Osteoblast (primary cell): Measurements from ENCODE around the gene SFI1. TPM values are rescaled to one million over a fixed set of nuclear protein-coding genes. Genes with fewer than 3 reads are reported as not detected.
A peak's percentile ranks its signal among the peaks of the same experiment; 100 is the strongest.
"Not testable (repeated sequence)": the region's sequence is repeated elsewhere in the genome, so short reads cannot be mapped to it uniquely, and the experiment has no call there.

Experiments
- DNase-seq: peaks from one replicate; pipeline ENCODE4 v3.0.0; 2011; ENCODE audit warnings: low spot score, mixed read lengths; ENCODE audit not compliant: insufficient read length; ENCODE audit errors: missing footprints
- H2AFZ ChIP-seq: 2 replicates; pipeline ENCODE4 v1.6.0; 2011; ENCODE audit warnings: mild to moderate bottlenecking, low read length
- H3K27ac ChIP-seq: 2 replicates; pipeline ENCODE4 v1.5.1; 2011; ENCODE audit warnings: mild to moderate bottlenecking, low read depth, low read length, moderate library complexity
- H3K27me3 ChIP-seq: 2 replicates; pipeline ENCODE4 v1.6.0; 2012; ENCODE audit warnings: mild to moderate bottlenecking, control low read depth, inconsistent platforms, low read length, moderate library complexity; ENCODE audit not compliant: insufficient read depth
- H3K36me3 ChIP-seq: 2 replicates; pipeline ENCODE4 v1.5.1; 2011; ENCODE audit warnings: mild to moderate bottlenecking, low read length, control low read depth, moderate library complexity; ENCODE audit not compliant: insufficient read depth
- H3K4me1 ChIP-seq: 2 replicates; pipeline ENCODE4 v1.5.1; 2011; ENCODE audit warnings: mild to moderate bottlenecking, low read length, control low read depth, moderate library complexity; ENCODE audit not compliant: insufficient read depth
- H3K4me2 ChIP-seq: 2 replicates; pipeline ENCODE4 v1.6.0; 2011; ENCODE audit warnings: mild to moderate bottlenecking, low read length; ENCODE audit not compliant: insufficient read depth
- H3K4me3 ChIP-seq: fragments of 200-600 bp; sonication (generic); 3 replicates; pipeline ENCODE4 v1.5.1; 2012; ENCODE audit warnings: mild to moderate bottlenecking, low read length, inconsistent platforms; ENCODE audit not compliant: insufficient read depth
- H3K79me2 ChIP-seq: 2 replicates; pipeline ENCODE4 v1.6.0; 2012; ENCODE audit warnings: mild to moderate bottlenecking, low read length, control low read depth, inconsistent platforms; ENCODE audit not compliant: insufficient read depth
- H3K9me3 ChIP-seq: 2 replicates; pipeline ENCODE4 v1.5.1; 2011; ENCODE audit warnings: low read depth, low read length, control low read depth
- H4K20me1 ChIP-seq: 2 replicates; pipeline ENCODE4 v1.6.0; 2012; ENCODE audit warnings: mild to moderate bottlenecking, low read length, control low read depth; ENCODE audit not compliant: insufficient read depth
- total RNA-seq: library from RNA; depleted of rRNA; stranded (reverse); fragments of >200 nt; gene quantifications from 2 replicates; pipeline ENCODE4 v1.2.3, GENCODE V29; 2012
- TF ChIP-seq, protein P1 (sequence below): IDR thresholded peaks from 2 replicates; pipeline ENCODE4 v1.5.1; 2011; ENCODE audit warnings: mild to moderate bottlenecking, low read depth, low read length, moderate library complexity; ENCODE audit errors: extremely low read depth

The SFI1 gene
- total RNA-seq, 1 donor: 16.6 TPM

- Histone ChIP-seq H3K36me3 (peaks cover 24% of the 10 kb centered on the region), H2AFZ (no peak overlapping the region), H3K27ac (no peak overlapping the region), H3K9me3 (no peaks in the 10 kb centered on the region), H3K4me2 (no peak overlapping the region), H3K4me3 (no peak overlapping the region), H3K27me3 (no peaks in the 10 kb centered on the region), H3K79me2 (peaks cover 63% of the 10 kb centered on the region), H4K20me1 (peaks cover 9% of the 10 kb centered on the region), H3K4me1 (peaks cover 7% of the 10 kb centered on the region)
- TF ChIP-seq, protein P1, sequence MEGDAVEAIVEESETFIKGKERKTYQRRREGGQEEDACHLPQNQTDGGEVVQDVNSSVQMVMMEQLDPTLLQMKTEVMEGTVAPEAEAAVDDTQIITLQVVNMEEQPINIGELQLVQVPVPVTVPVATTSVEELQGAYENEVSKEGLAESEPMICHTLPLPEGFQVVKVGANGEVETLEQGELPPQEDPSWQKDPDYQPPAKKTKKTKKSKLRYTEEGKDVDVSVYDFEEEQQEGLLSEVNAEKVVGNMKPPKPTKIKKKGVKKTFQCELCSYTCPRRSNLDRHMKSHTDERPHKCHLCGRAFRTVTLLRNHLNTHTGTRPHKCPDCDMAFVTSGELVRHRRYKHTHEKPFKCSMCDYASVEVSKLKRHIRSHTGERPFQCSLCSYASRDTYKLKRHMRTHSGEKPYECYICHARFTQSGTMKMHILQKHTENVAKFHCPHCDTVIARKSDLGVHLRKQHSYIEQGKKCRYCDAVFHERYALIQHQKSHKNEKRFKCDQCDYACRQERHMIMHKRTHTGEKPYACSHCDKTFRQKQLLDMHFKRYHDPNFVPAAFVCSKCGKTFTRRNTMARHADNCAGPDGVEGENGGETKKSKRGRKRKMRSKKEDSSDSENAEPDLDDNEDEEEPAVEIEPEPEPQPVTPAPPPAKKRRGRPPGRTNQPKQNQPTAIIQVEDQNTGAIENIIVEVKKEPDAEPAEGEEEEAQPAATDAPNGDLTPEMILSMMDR: no peak
- DNase-seq: peak; percentile 93
These were observed 21.6 kb upstream of the SFI1 start for GRCh38 chr22:31474743-31475142.

DNA sequence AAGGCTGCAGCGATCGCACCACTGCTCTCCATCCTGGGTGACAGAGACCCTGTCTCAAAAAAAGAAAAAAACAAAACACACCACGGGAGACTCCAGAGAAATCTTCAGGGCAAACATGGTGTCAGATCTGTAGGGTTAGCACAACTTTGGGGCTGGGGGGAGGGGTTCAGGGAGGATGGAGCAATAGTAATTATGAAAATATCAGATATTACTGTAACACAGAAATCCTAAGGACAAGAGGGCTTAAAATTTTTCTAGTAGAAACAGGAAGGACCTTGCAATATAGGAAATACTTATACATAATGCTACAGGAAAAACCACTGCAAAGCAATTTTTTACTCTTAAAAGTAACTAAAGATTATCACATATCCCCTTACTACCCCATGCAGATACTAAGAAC lies 20.5 kb upstream of the SFI1 start:
- Histone ChIP-seq H3K36me3 (peaks cover 26% of the 10 kb centered on the region), H2AFZ (no peak overlapping the region), H3K4me1 (peaks cover 7% of the 10 kb centered on the region), H4K20me1 (peaks cover 9% of the 10 kb centered on the region), H3K4me3 (no peak overlapping the region), H3K79me2 (peaks cover 72% of the 10 kb centered on the region), H3K9me3 (no peaks in the 10 kb centered on the region), H3K4me2 (no peak overlapping the region), H3K27me3 (no peaks in the 10 kb centered on the region), H3K27ac (no peak overlapping the region)
- TF ChIP-seq, protein P1: no peak
- no peak for DNase-seq

DNA sequence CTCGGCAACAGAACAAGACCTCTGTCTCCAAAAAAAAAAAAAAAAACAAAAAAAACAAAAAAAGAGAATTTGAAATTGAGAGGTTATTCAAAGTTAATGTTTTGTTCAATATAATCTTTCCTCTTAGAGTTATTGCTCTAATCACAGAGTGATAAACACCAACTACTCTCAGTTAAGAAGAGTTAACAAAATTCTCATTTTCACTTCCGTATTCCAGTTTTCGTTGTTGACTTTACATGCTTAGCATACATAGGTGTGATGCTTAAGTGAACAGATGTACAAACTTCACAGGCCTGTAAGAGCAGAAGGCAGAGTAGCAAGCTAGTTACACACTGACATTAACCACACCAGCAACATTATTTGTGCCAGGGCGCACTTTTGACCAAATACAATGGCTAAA lies 19.0 kb upstream of the SFI1 start:
- no peaks in the 10 kb centered on the region for H3K9me3 ChIP-seq
- no peak overlapping the region for H3K4me2 ChIP-seq
- H3K79me2 ChIP-seq: peaks cover 83% of the 10 kb centered on the region
- H4K20me1 ChIP-seq: peaks cover 15% of the 10 kb centered on the region
- no peak overlapping the region for H3K27ac ChIP-seq
- TF ChIP-seq, protein P1: no peak
- peaks cover 37% of the 10 kb centered on the region for H3K36me3 ChIP-seq
- H3K4me1 ChIP-seq: peaks cover 7% of the 10 kb centered on the region
- no peak for DNase-seq
- no peaks in the 10 kb centered on the region for H3K27me3 ChIP-seq
- H3K4me3 ChIP-seq: no peak overlapping the region
- H2AFZ ChIP-seq: no peak overlapping the region

- no peaks in the 10 kb centered on the region for H3K9me3 ChIP-seq
- H2AFZ ChIP-seq: no peak overlapping the region
- peaks cover 19% of the 10 kb centered on the region for H4K20me1 ChIP-seq
- H3K79me2 ChIP-seq: peaks cover 86% of the 10 kb centered on the region
- DNase-seq: no peak
- no peak overlapping the region for H3K4me3 ChIP-seq
- H3K4me2 ChIP-seq: no peak overlapping the region
- peaks cover 46% of the 10 kb centered on the region for H3K36me3 ChIP-seq
- TF ChIP-seq, protein P1: no peak
- no peaks in the 10 kb centered on the region for H3K4me1 ChIP-seq
- no peak overlapping the region for H3K27ac ChIP-seq
- no peaks in the 10 kb centered on the region for H3K27me3 ChIP-seq
These were observed 15.2 kb upstream of the SFI1 start for GRCh38 chr22:31481129-31481528.

GRCh38 chr22:31482470-31482869 lies 13.9 kb upstream of the SFI1 start:
- H3K4me2 ChIP-seq, H3K4me1 ChIP-seq, H3K27me3 ChIP-seq, H3K4me3 ChIP-seq, H3K9me3 ChIP-seq, DNase-seq, H3K27ac ChIP-seq, H2AFZ ChIP-seq: not testable (repeated sequence)
- Histone ChIP-seq H3K36me3 (peaks cover 54% of the 10 kb centered on the region), H3K79me2 (peaks cover 85% of the 10 kb centered on the region), H4K20me1 (peaks cover 16% of the 10 kb centered on the region)

- peaks cover 16% of the 10 kb centered on the region for H3K4me1 ChIP-seq
- H3K36me3 ChIP-seq: peaks cover 32% of the 10 kb centered on the region
- not testable (repeated sequence) for H3K9me3 ChIP-seq, H2AFZ ChIP-seq, H3K4me3 ChIP-seq, H3K27ac ChIP-seq, DNase-seq, H3K4me2 ChIP-seq, H3K27me3 ChIP-seq
- peaks cover 71% of the 10 kb centered on the region for H3K79me2 ChIP-seq
- peaks cover 13% of the 10 kb centered on the region for H4K20me1 ChIP-seq
These were observed 10.0 kb upstream of the SFI1 start for GRCh38 chr22:31486369-31486768.
